ENCODE data around the gene VPS13D. TPM values are rescaled to one million over a fixed set of nuclear protein-coding genes. Genes with fewer than 3 reads are reported as not detected.
A peak's percentile ranks its signal among the peaks of the same experiment; 100 is the strongest.

Gene VPS13D
- total and polyA plus RNA-seq, 11 donors: 32.1 to 301 (median 90.7) TPM

GRCh38 chr1:12460911-12461621, 231.2 kb downstream of the VPS13D start:
- TF ChIP-seq CTCF (IDR thresholded peaks at IDR 0.05) (no peak), POLR2A (IDR thresholded peaks at IDR 0.05) (no peak)

GRCh38 chr1:12461754-12462153, 231.9 kb downstream of the VPS13D start:
- no peak for ATAC-seq
- TF ChIP-seq POLR2A (IDR thresholded peaks at IDR 0.05) (no peak), CTCF (IDR thresholded peaks at IDR 0.05) (no peak)
- intact Hi-C loops (cut with DNase I): no loop called here

More at GRCh38 chr1:12460911-12461621, 231.2 kb downstream of the VPS13D start:
- H3K9me3 ChIP-seq: no peaks in the 10 kb centered on the region
- intact Hi-C loops (cut with DNase I): no loop called here
- peak; percentile 55 to 71 (median 65) for ATAC-seq
- H3K27me3 ChIP-seq: no peaks in the 10 kb centered on the region
- WGBS, 4 donors: 17 to 23% (median 22%) methylated on average over 6 of the region's 6 CpGs
- H3K4me3 ChIP-seq: no peak overlapping the region
- DNase-seq: peak in 3 of 5 donors; percentile 59 to 73 (median 70)
- H3K27ac ChIP-seq: peak overlapping the region; percentile 51 to 89 (median 74)
- H3K36me3 ChIP-seq: peaks cover 0 to 66% (median 32%) of the 10 kb centered on the region in 9 donors
- peaks cover 0 to 91% (median 71%) of the 10 kb centered on the region in 12 donors for H3K4me1 ChIP-seq

GRCh38 chr1:12462586-12462985, 232.8 kb downstream of the VPS13D start:
- Histone ChIP-seq H3K36me3 (peaks cover 0 to 59% (median 18%) of the 10 kb centered on the region in 9 donors), H3K4me3 (no peak overlapping the region), H3K27ac (peak overlapping the region in 6 of 12 donors; percentile 2 to 89 (median 79)), H3K4me1 (peaks cover 0 to 76% (median 58%) of the 10 kb centered on the region in 12 donors), H3K9me3 (no peaks in the 10 kb centered on the region), H3K27me3 (no peaks in the 10 kb centered on the region)
- no peak for TF ChIP-seq CTCF (IDR thresholded peaks at IDR 0.05)
- ATAC-seq: no peak
- WGBS, 4 donors: 65 to 77% (median 72%) methylated on average over 4 of the region's 4 CpGs
- no peak for DNase-seq
- intact Hi-C loops (cut with DNase I): no loop called here

More at GRCh38 chr1:12461754-12462153, 231.9 kb downstream of the VPS13D start:
- Histone ChIP-seq H3K9me3 (no peaks in the 10 kb centered on the region), H3K4me1 (peaks cover 0 to 85% (median 67%) of the 10 kb centered on the region in 12 donors), H3K27ac (peak overlapping the region; percentile 2 to 89 (median 74)), H3K4me3 (no peak overlapping the region), H3K36me3 (peaks cover 0 to 67% (median 26%) of the 10 kb centered on the region in 9 donors), H3K27me3 (no peaks in the 10 kb centered on the region)
- DNase-seq: no peak
- whole genome bisulfite sequencing, 4 donors: 70 to 86% (median 74%) methylated on average over 2 of the region's 2 CpGs

DNA sequence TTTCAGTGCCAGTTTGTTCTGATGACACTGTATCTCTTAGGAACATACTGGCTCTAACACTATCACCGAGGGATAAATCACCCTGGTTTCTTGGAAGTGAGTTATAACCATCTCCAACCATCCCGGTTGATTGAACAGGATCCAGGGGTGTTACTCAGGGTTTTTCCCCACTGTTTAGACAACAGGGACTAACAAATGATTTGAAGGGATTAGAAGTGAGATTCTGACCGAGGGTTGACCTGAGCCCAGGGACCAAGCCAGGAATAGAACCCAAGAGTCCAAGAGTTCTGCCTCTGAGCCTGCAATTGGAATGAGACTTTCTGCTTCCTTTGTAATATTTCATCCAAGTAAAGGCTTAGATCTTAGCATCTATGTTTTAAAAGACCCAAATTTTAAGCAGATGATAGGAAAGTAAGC, 234.2 kb downstream of the VPS13D start:
- Histone ChIP-seq H3K9me3 (no peaks in the 10 kb centered on the region), H3K27me3 (no peaks in the 10 kb centered on the region), H3K4me3 (no peak overlapping the region), H3K27ac (peak overlapping the region in 9 of 12 donors; percentile 17 to 81 (median 41)), H3K36me3 (peaks cover 0 to 47% (median 18%) of the 10 kb centered on the region in 9 donors), H3K4me1 (peaks cover 0 to 66% (median 48%) of the 10 kb centered on the region in 12 donors)
- WGBS, 4 donors: 28 to 57% (median 47%) methylated on average over 3 of the region's 3 CpGs
- intact Hi-C loops (cut with DNase I): no loop called here
- DNase-seq (no peak), ATAC-seq (no peak)
- TF ChIP-seq POLR2A (IDR thresholded peaks at IDR 0.05) (no peak), CTCF (IDR thresholded peaks at IDR 0.05) (no peak)
